HL-60 (cell line): ENCODE data around the gene CD79B.
A peak's percentile ranks its signal among the peaks of the same experiment; 100 is the strongest.

Source experiments
- DNase-seq, 2 experiments: peaks; one replicate each; pipeline ENCODE4 v3.0.0-alpha.2; 2010 to 2020; ENCODE audit warnings: low read depth in 1 of 2, low spot score in 1 of 2
- H3K27ac ChIP-seq: fragments of 250-450 bp; sonication (Bioruptor Pico); replicated peaks from 2 replicates; pipeline ENCODE4 v1.5.1; 2020; ENCODE audit warnings: mild to moderate bottlenecking, moderate library complexity
- H3K27me3 ChIP-seq: fragments of 250-450 bp; sonication (Bioruptor Pico); 2 replicates; pipeline ENCODE4 v1.5.1; 2021; ENCODE audit warnings: mild to moderate bottlenecking, moderate library complexity; ENCODE audit not compliant: insufficient read depth, poor library complexity, severe bottlenecking
- H3K4me3 ChIP-seq: replicated peaks from 2 replicates; pipeline ENCODE4 v1.5.1; 2011; ENCODE audit warnings: mild to moderate bottlenecking, control low read depth, low read length; ENCODE audit not compliant: insufficient read depth
- GABPA ChIP-seq: IDR thresholded peaks from 2 replicates; pipeline ENCODE4 v1.6.1; 2012; ENCODE audit warnings: low read depth
- POLR2AphosphoS5 ChIP-seq: IDR thresholded peaks from 2 replicates; pipeline ENCODE4 v1.6.1; 2012; ENCODE audit warnings: low read depth
- SPI1 ChIP-seq: IDR thresholded peaks from 2 replicates; pipeline ENCODE4 v1.6.1; 2012; ENCODE audit warnings: low read depth, mild to moderate bottlenecking, borderline replicate concordance
- TF ChIP-seq, protein P1 (sequence below): IDR thresholded peaks from 2 replicates; pipeline ENCODE4 v1.6.1; 2012; ENCODE audit warnings: low read depth; ENCODE audit not compliant: insufficient replicate concordance
- TF ChIP-seq, protein P2 (sequence below): IDR thresholded peaks from one replicate; pipeline ENCODE4 v1.5.1; 2011; ENCODE audit warnings: low read length, control low read depth, inconsistent platforms; ENCODE audit not compliant: insufficient read depth

Gene CD79B

DNA sequence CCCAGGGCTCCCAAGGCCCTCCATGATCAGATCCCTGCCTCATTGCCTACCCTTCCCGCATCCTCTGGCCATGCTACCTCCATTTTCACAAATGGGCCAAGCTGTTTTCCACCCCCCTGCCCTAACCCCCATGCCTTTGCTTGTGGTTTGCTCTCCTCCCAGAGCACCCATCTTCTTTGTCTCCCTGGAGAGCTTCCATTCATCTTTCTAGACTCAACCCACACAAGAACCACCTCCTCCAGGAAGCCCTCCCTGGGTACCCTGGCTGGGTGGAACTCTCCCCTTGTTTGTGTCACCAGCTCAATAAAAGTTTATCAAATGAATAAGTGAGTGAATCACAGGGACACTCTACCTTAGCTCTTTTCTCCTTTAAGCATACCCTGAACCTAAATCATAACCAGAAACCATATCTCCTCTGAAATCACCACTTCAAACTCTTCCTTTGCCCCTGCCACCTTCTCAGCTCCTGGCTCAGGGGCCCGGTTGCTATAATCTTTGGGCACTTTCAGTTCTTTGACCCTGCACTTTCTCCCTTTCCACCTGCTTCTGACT lies 43.5 kb upstream of the CD79B start:
- no peak overlapping the region for H3K27ac ChIP-seq

DNA sequence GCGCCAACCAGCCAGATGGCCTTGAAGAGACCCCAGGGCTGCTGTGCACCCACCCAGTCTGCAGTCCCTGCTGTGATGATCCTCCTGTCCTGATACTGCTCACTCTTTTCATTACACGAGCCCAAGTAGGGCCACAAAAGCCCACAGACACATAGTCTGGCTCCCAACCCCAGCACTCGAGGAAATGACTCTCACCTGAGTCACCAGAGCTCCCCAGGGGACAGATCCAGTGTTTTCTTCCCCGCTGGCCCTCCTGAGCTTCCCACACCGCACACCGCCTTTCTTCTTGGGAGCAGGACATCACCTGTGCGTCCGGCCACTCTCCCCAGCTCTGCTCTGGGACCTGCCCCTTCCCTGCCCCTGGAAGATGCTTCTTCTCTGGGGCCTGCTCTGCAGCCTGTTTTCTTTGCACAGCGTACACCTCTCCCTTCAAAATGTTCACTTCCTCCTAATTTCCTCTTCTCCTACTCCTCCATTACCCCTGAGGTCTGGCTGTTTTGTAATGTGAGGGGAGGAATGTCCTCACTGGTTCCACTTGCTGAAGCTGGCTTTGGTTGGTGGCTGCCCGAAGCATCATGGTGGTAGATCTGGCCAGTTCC lies 42.6 kb upstream of the CD79B start:
- Histone ChIP-seq H3K27ac (no peak overlapping the region), H3K27me3 (no peaks in the 10 kb centered on the region), H3K4me3 (no peak overlapping the region)
- TF ChIP-seq SPI1: 0 out of 2 replicates have a peak, but pooled peaks have one; percentile 6
- no peak for TF ChIP-seq POLR2AphosphoS5
- TF ChIP-seq, protein P1, sequence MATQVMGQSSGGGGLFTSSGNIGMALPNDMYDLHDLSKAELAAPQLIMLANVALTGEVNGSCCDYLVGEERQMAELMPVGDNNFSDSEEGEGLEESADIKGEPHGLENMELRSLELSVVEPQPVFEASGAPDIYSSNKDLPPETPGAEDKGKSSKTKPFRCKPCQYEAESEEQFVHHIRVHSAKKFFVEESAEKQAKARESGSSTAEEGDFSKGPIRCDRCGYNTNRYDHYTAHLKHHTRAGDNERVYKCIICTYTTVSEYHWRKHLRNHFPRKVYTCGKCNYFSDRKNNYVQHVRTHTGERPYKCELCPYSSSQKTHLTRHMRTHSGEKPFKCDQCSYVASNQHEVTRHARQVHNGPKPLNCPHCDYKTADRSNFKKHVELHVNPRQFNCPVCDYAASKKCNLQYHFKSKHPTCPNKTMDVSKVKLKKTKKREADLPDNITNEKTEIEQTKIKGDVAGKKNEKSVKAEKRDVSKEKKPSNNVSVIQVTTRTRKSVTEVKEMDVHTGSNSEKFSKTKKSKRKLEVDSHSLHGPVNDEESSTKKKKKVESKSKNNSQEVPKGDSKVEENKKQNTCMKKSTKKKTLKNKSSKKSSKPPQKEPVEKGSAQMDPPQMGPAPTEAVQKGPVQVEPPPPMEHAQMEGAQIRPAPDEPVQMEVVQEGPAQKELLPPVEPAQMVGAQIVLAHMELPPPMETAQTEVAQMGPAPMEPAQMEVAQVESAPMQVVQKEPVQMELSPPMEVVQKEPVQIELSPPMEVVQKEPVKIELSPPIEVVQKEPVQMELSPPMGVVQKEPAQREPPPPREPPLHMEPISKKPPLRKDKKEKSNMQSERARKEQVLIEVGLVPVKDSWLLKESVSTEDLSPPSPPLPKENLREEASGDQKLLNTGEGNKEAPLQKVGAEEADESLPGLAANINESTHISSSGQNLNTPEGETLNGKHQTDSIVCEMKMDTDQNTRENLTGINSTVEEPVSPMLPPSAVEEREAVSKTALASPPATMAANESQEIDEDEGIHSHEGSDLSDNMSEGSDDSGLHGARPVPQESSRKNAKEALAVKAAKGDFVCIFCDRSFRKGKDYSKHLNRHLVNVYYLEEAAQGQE: no peak
- TF ChIP-seq GABPA: no peak
- TF ChIP-seq, protein P2, sequence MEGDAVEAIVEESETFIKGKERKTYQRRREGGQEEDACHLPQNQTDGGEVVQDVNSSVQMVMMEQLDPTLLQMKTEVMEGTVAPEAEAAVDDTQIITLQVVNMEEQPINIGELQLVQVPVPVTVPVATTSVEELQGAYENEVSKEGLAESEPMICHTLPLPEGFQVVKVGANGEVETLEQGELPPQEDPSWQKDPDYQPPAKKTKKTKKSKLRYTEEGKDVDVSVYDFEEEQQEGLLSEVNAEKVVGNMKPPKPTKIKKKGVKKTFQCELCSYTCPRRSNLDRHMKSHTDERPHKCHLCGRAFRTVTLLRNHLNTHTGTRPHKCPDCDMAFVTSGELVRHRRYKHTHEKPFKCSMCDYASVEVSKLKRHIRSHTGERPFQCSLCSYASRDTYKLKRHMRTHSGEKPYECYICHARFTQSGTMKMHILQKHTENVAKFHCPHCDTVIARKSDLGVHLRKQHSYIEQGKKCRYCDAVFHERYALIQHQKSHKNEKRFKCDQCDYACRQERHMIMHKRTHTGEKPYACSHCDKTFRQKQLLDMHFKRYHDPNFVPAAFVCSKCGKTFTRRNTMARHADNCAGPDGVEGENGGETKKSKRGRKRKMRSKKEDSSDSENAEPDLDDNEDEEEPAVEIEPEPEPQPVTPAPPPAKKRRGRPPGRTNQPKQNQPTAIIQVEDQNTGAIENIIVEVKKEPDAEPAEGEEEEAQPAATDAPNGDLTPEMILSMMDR: no peak
- no peak for DNase-seq

More for the DNA sequence above, 43.5 kb upstream of the CD79B start:
- DNase-seq: no peak
- Histone ChIP-seq H3K4me3 (no peak overlapping the region), H3K27me3 (no peaks in the 10 kb centered on the region)
- TF ChIP-seq GABPA (no peak), SPI1 (no peak), POLR2AphosphoS5 (no peak)
- TF ChIP-seq, protein P2: no peak
- TF ChIP-seq, protein P1: no peak

DNA sequence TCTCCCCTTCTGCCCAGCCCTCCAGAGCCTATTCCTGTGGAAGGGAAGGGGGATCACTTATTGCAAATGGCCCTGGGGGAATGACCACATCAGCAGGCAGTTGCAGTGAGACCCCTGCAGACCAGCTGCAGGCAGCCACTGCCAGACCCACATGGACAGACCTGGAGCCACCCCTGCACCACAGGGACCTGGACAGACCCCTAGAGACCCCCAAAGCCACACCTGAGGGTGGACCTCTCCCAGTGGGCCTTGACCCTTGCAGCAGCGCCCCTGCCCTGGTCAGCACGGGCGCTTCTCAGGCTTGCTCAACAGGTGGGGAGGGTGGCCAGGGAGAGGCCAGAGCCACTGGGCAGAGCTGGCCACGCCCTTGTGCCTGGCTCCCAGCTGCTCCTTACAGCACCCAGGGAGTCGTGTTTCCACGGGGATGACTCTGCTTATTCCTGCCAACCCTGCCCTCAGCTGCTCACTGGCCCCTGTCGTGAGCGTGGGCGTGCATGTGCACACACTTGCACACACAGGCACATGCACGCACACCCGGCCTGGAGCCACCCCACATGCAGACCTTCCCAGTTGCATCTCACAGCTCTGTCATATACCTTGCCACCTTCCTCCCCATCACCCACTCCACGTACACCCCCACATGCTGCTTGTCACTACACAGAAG lies 41.9 kb upstream of the CD79B start:
- H3K27ac ChIP-seq: no peak overlapping the region
- H3K4me3 ChIP-seq: no peak overlapping the region
- TF ChIP-seq POLR2AphosphoS5 (no peak), GABPA (no peak), SPI1 (no peak)
- TF ChIP-seq, protein P1: no peak
- TF ChIP-seq, protein P2: no peak
- no peaks in the 10 kb centered on the region for H3K27me3 ChIP-seq
- DNase-seq: no peak
